Esophagus muscularis mucosa (tissue), 4 donors: ENCODE data around the gene METTL15.

Experiments used
- CTCF ChIP-seq, 3 experiments: fragments of 200-600 bp in 2 of 3; fragments of 450-650 bp in 1 of 3; sonication (generic) in 2 of 3; IDR thresholded peaks; one replicate each; pipeline ENCODE4 v1.5.1; 2017 to 2019; ENCODE audit warnings: antibody characterized with exemption in 3 of 3, mild to moderate bottlenecking in 2 of 3, moderate library complexity in 1 of 3
- EP300 ChIP-seq: sonication (generic); formaldehyde crosslinking; IDR thresholded peaks from one replicate; pipeline ENCODE4 v1.6.1; 2017; ENCODE audit warnings: antibody characterized with exemption
- POLR2AphosphoS5 ChIP-seq, 2 donors: sonication (generic); formaldehyde crosslinking; IDR thresholded peaks; one replicate each; pipeline ENCODE4 v1.6.1; 2017; ENCODE audit warnings: antibody characterized with exemption in 2 of 2

- TF ChIP-seq CTCF (IDR thresholded peaks at IDR 0.05) = no peak
- no peak for TF ChIP-seq POLR2AphosphoS5 (IDR thresholded peaks at IDR 0.05)
- TF ChIP-seq EP300 = no peak
Observed at GRCh38 chr11:28243581-28243980, 135.4 kb downstream of the METTL15 start.
